ENCODE results near the gene FGD6. TPM values are rescaled to one million over a fixed set of nuclear protein-coding genes. Genes with fewer than 3 reads are reported as not detected.

Gene FGD6
- polyA plus RNA-seq, 4 donors, result 0.89 to 11.4 (median 1.3) TPM

DNA sequence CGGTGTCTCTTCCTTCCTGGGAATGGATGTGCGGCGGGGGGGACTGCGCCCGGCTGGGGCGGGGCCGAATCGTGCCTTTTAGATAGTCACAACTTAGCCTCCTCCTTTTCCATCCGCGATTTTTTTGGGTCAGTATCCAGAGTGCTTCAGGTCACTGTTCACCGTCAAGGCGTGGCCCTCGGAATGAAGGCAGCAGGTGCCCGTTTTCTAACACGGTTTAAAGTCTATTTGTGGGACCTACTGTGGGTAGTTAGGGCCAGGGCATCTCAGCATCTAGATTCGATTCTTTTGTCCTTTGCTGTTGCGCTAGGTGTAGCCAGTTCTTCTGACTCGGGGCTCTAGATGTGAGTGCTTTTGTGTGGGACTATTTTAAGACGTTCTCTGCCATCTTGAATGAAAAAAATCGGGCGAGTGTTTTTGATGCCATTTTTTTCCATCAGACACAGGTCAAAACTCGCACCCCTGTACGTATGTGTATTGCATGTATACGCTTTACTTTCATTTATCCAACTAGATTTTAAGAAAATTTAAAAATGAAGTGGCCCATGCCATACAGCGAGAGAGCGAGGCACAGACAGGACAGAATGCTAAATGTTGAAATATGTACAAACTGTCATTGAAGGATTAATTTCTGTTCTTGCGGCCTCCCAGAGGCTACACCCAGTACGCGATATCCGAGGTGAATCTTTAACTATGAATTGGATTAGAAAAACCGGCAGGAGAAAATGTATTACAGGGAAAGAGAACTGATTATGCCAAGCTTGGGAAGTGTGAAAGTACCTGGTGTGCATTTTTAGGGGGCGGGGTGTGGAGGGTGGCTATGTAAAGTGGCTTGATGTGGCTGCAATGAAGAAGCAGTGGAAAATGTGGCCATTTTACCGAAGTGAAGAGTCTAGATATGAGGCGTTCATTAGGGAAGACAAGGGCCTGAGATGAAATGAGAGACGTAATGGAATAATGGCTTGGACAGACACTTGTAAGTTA lies 1.2 kb upstream of the FGD6 start:
- no peaks in the 10 kb centered on the region for H3K9me3 ChIP-seq (ENCODE audit: control insufficient read depth in 2 of 2, insufficient read depth in 1 of 2, low read depth in 1 of 2, low read length in 1 of 2)
- H3K4me1 ChIP-seq (ENCODE audit: control insufficient read depth in 3 of 3, insufficient read depth in 2 of 3, low read depth in 1 of 3, low read length in 2 of 3), result peaks cover 0 to 9% (median 2%) of the 10 kb centered on the region in 3 donors
- H3K4me3 ChIP-seq (ENCODE audit: low read depth in 1 of 3, low read length in 3 of 3), result peak overlapping the region; percentile 71 to 95 (median 94)
- no peaks in the 10 kb centered on the region for H3K27me3 ChIP-seq (ENCODE audit: control insufficient read depth in 3 of 3, insufficient read depth in 3 of 3, low read length in 3 of 3)
- peak overlapping the region; percentile 64 to 97 (median 92) for H3K27ac ChIP-seq (ENCODE audit: low read depth in 1 of 3, low read length in 2 of 3)
- WGBS, 3 donors, result 1% methylated on average over 34 to 35 of the region's 35 CpGs
- FAIRE-seq (no peak), DNase-seq (peak; percentile 65 to 81)
- peaks cover 0 to 3% (median 0%) of the 10 kb centered on the region in 3 donors for H3K36me3 ChIP-seq (ENCODE audit: control insufficient read depth in 3 of 3, insufficient read depth in 2 of 3, low read depth in 1 of 3, low read length in 3 of 3)

DNA sequence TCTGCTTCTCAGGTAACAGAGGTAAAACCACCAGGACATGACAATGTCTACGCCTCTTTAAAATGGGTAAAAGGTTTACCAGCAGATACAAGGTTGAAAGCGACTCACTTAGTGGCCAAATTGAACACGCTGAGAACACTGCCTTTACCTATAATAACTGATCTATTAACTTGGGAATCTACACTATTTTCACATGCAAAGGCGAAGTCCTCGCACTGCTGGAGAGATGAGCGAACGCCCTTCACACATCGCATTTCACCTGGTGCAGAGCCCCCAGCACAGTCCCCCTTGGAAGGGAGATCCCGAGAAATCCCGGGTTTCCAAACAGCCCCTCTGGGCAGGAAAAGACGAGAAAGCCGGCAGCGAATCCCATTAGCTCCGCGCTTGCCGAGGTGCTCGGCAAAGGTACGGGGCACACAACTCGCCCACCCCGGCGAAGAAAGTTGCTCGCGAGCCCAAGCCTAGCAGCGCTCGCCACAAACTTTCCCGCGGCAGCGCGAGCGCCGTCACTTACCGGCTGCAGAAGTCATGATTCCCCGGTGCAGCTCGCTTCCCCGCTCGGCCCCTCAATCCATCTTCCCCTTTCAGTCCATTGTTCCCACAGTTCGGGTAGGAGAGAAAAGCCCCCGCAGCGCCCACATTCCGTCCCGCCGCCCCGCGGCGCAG lies 423 bp downstream of the FGD6 start:
- Histone ChIP-seq H3K4me1 (ENCODE audit: control insufficient read depth in 3 of 3, insufficient read depth in 2 of 3, low read depth in 1 of 3, low read length in 2 of 3) (peaks cover 0 to 9% (median 2%) of the 10 kb centered on the region in 3 donors), H3K36me3 (ENCODE audit: control insufficient read depth in 3 of 3, insufficient read depth in 2 of 3, low read depth in 1 of 3, low read length in 3 of 3) (peaks cover 0 to 3% (median 0%) of the 10 kb centered on the region in 3 donors), H3K9me3 (ENCODE audit: control insufficient read depth in 2 of 2, insufficient read depth in 1 of 2, low read depth in 1 of 2, low read length in 1 of 2) (no peaks in the 10 kb centered on the region), H3K27ac (ENCODE audit: low read depth in 1 of 3, low read length in 2 of 3) (peak overlapping the region; percentile 87 to 95 (median 88)), H3K27me3 (ENCODE audit: control insufficient read depth in 3 of 3, insufficient read depth in 3 of 3, low read length in 3 of 3) (no peaks in the 10 kb centered on the region), H3K4me3 (ENCODE audit: low read depth in 1 of 3, low read length in 3 of 3) (peak overlapping the region; percentile 88 to 95 (median 94))
- FAIRE-seq (no peak), DNase-seq (peak; percentile 33 to 78)
- 0 to 1% (median 0%) methylated on average over 41 to 45 of the region's 45 CpGs for WGBS, 3 donors

DNA sequence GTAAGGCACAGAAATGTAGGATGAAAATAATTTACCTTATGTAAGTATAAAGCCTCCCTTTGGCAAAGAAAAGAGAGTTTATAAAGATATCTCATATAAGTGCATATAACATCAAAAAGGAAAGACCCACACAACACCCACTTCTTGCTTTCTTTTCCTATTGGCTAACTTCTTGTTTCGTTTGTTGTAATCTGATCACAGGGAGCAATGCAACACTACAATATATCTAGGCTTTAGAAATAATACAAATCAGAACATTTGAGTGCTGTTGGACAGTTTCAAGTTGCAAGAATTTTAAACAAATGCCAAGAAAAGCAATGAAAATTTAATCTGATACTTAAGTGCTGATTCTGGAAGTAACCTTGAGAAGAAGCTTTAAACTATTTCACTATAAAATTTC lies 1.3 kb downstream of the FGD6 start:
- peaks cover 0 to 9% (median 2%) of the 10 kb centered on the region in 3 donors for H3K4me1 ChIP-seq (ENCODE audit: control insufficient read depth in 3 of 3, insufficient read depth in 2 of 3, low read depth in 1 of 3, low read length in 2 of 3)
- H3K27ac ChIP-seq (ENCODE audit: low read depth in 1 of 3, low read length in 2 of 3), result peak overlapping the region in 1 of 3 donors; percentile 95
- FAIRE-seq, result no peak

DNA sequence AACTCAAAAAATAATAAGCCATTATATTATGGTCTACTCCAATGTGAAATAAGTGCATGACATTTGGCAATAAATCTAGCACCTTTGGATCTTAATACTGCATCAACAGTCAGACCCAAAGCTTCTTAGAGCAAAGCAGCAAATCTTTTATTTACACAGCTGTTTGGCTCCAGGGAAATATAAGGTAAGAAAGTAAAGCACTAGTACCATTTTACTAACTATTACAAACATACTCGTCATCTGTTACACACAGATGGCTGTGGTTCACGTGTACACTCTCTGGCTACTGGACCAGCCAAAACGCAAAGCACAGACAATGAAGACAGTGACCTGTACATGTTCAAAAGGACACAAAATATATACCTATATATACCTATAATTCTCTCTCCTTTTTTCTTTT lies 2.8 kb downstream of the FGD6 start:
- FAIRE-seq, result no peak
- 63 to 77% (median 71%) methylated on average over 3 of the region's 3 CpGs for WGBS, 3 donors
- no peak overlapping the region for H3K4me3 ChIP-seq (ENCODE audit: low read depth in 1 of 3, low read length in 3 of 3)

More for the DNA sequence above, 1.3 kb downstream of the FGD6 start:
- DNase-seq, result peak in 1 of 2 donors; percentile 46
- no peaks in the 10 kb centered on the region for H3K9me3 ChIP-seq (ENCODE audit: control insufficient read depth in 2 of 2, insufficient read depth in 1 of 2, low read depth in 1 of 2, low read length in 1 of 2)
- 19 to 33% (median 20%) methylated on average over 1 of the region's 1 CpG for WGBS, 3 donors
- no peaks in the 10 kb centered on the region for H3K27me3 ChIP-seq (ENCODE audit: control insufficient read depth in 3 of 3, insufficient read depth in 3 of 3, low read length in 3 of 3)
- H3K4me3 ChIP-seq (ENCODE audit: low read depth in 1 of 3, low read length in 3 of 3), result peak overlapping the region in 1 of 3 donors; percentile 95
- H3K36me3 ChIP-seq (ENCODE audit: control insufficient read depth in 3 of 3, insufficient read depth in 2 of 3, low read depth in 1 of 3, low read length in 3 of 3), result no peaks in the 10 kb centered on the region

DNA sequence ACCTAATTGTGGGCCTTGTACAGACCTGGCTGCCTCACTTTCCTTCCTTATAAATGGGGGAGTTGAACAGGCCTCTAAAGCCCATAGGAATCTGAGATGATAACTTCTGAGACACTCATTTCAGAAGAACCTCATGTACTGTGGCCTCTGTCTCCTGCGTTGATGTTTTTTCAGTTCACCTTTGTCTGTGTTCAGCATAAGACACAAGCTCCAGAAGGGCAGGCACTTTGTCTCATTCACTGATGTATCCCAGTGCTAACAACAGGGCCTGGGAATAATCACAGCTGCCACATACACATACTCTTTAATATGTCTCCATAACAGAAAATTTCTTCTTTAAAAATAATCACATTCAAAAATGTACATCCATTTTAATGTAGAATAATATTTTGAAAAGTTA lies 3.3 kb downstream of the FGD6 start:
- Histone ChIP-seq H3K9me3 (ENCODE audit: control insufficient read depth in 2 of 2, insufficient read depth in 1 of 2, low read depth in 1 of 2, low read length in 1 of 2) (no peaks in the 10 kb centered on the region), H3K27ac (ENCODE audit: low read depth in 1 of 3, low read length in 2 of 3) (no peak overlapping the region), H3K4me3 (ENCODE audit: low read depth in 1 of 3, low read length in 3 of 3) (no peak overlapping the region), H3K4me1 (ENCODE audit: control insufficient read depth in 3 of 3, insufficient read depth in 2 of 3, low read depth in 1 of 3, low read length in 2 of 3) (peaks cover 0 to 4% (median 2%) of the 10 kb centered on the region in 3 donors), H3K27me3 (ENCODE audit: control insufficient read depth in 3 of 3, insufficient read depth in 3 of 3, low read length in 3 of 3) (no peaks in the 10 kb centered on the region), H3K36me3 (ENCODE audit: control insufficient read depth in 3 of 3, insufficient read depth in 2 of 3, low read depth in 1 of 3, low read length in 3 of 3) (no peaks in the 10 kb centered on the region)
- WGBS, 3 donors, result 75 to 96% (median 80%) methylated on average over 1 of the region's 1 CpG
- no peak for FAIRE-seq
- peak in 1 of 2 donors; percentile 13 for DNase-seq

More for the DNA sequence above, 2.8 kb downstream of the FGD6 start:
- no peaks in the 10 kb centered on the region for H3K27me3 ChIP-seq (ENCODE audit: control insufficient read depth in 3 of 3, insufficient read depth in 3 of 3, low read length in 3 of 3)
- H3K27ac ChIP-seq (ENCODE audit: low read depth in 1 of 3, low read length in 2 of 3), result no peak overlapping the region
- no peaks in the 10 kb centered on the region for H3K36me3 ChIP-seq (ENCODE audit: control insufficient read depth in 3 of 3, insufficient read depth in 2 of 3, low read depth in 1 of 3, low read length in 3 of 3)
- DNase-seq, result no peak
- H3K4me1 ChIP-seq (ENCODE audit: control insufficient read depth in 3 of 3, insufficient read depth in 2 of 3, low read depth in 1 of 3, low read length in 2 of 3), result peaks cover 0 to 4% (median 2%) of the 10 kb centered on the region in 3 donors
- H3K9me3 ChIP-seq (ENCODE audit: control insufficient read depth in 2 of 2, insufficient read depth in 1 of 2, low read depth in 1 of 2, low read length in 1 of 2), result no peaks in the 10 kb centered on the region

DNA sequence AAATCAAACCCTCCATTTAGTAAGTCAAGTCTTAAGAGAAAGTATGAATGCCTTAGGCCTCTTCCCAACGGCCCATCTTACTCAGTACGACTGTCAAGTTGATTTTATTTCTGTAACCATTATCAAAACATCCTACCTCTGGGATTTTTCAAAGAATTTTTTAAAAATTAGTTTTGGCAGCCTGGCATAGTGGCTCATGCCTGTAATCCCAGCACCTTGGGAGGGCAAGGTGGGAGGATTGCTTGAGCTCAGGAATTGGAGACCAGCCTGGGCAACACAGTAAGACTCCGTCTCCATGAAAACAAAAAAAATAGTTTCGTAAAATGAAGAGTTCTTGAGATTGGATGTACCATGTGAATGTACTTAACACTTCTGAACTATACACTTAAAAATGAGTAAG lies 4.1 kb downstream of the FGD6 start:
- Histone ChIP-seq H3K27me3 (ENCODE audit: control insufficient read depth in 3 of 3, insufficient read depth in 3 of 3, low read length in 3 of 3) (no peaks in the 10 kb centered on the region), H3K4me1 (ENCODE audit: control insufficient read depth in 3 of 3, insufficient read depth in 2 of 3, low read depth in 1 of 3, low read length in 2 of 3) (peaks cover 0 to 4% (median 0%) of the 10 kb centered on the region in 3 donors), H3K36me3 (ENCODE audit: control insufficient read depth in 3 of 3, insufficient read depth in 2 of 3, low read depth in 1 of 3, low read length in 3 of 3) (no peaks in the 10 kb centered on the region), H3K4me3 (ENCODE audit: low read depth in 1 of 3, low read length in 3 of 3) (no peak overlapping the region), H3K9me3 (ENCODE audit: control insufficient read depth in 2 of 2, insufficient read depth in 1 of 2, low read depth in 1 of 2, low read length in 1 of 2) (no peaks in the 10 kb centered on the region), H3K27ac (ENCODE audit: low read depth in 1 of 3, low read length in 2 of 3) (no peak overlapping the region)
- DNase-seq (no peak), FAIRE-seq (no peak)
- 93 to 94% (median 94%) methylated on average over 4 of the region's 4 CpGs for WGBS, 3 donors

DNA sequence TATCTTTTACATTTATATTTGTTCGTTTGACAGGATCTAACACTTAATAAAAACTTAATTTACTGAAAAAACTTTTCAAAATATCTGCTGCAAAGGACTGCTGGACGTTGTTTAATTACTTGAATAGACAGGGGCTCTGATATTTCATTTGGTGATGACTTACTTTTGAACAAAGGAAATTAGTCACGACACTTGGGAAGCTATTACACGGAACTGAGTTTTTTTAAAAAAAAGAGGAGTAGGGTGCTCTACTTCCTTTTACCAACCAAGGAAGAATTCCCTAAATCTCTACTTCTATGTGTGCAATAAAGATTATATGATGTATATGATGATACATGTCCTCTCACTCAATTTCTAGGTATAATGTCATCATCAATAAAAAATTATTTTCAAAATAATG lies 4.7 kb downstream of the FGD6 start:
- H3K36me3 ChIP-seq (ENCODE audit: control insufficient read depth in 3 of 3, insufficient read depth in 2 of 3, low read depth in 1 of 3, low read length in 3 of 3), result peaks cover 0 to 4% (median 0%) of the 10 kb centered on the region in 3 donors
- peaks cover 0 to 4% (median 0%) of the 10 kb centered on the region in 3 donors for H3K4me1 ChIP-seq (ENCODE audit: control insufficient read depth in 3 of 3, insufficient read depth in 2 of 3, low read depth in 1 of 3, low read length in 2 of 3)
- no peak for FAIRE-seq
- H3K27ac ChIP-seq (ENCODE audit: low read depth in 1 of 3, low read length in 2 of 3), result no peak overlapping the region
- no peak overlapping the region for H3K4me3 ChIP-seq (ENCODE audit: low read depth in 1 of 3, low read length in 3 of 3)
- H3K27me3 ChIP-seq (ENCODE audit: control insufficient read depth in 3 of 3, insufficient read depth in 3 of 3, low read length in 3 of 3), result no peaks in the 10 kb centered on the region
- WGBS, 3 donors, result 79 to 82% (median 79%) methylated on average over 4 of the region's 4 CpGs
- DNase-seq, result no peak
- H3K9me3 ChIP-seq (ENCODE audit: control insufficient read depth in 2 of 2, insufficient read depth in 1 of 2, low read depth in 1 of 2, low read length in 1 of 2), result no peaks in the 10 kb centered on the region

DNA sequence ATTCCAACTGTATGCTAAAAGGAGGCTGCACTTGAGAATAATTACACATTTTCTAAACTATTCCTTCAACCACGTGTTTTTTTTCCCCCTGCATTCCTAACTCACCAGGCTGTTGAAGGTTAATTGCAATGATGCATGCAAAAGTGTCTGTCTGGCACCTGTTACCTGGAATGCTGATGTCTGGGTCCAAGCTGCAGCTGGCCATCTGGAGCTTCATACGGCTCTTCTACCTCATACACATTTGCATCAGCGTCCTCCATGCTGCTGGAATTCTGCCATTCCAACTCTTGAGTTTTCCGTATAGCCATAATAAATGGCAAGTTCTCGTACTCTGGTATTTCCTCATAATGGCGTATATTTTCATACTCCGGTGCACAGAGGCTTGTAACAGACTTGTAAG lies 8.6 kb downstream of the FGD6 start:
- DNase-seq, result no peak
- Histone ChIP-seq H3K9me3 (ENCODE audit: control insufficient read depth in 2 of 2, insufficient read depth in 1 of 2, low read depth in 1 of 2, low read length in 1 of 2) (no peaks in the 10 kb centered on the region), H3K4me3 (ENCODE audit: low read depth in 1 of 3, low read length in 3 of 3) (no peak overlapping the region), H3K36me3 (ENCODE audit: control insufficient read depth in 3 of 3, insufficient read depth in 2 of 3, low read depth in 1 of 3, low read length in 3 of 3) (peaks cover 0 to 6% (median 0%) of the 10 kb centered on the region in 3 donors), H3K4me1 (ENCODE audit: control insufficient read depth in 3 of 3, insufficient read depth in 2 of 3, low read depth in 1 of 3, low read length in 2 of 3) (peaks cover 0 to 21% (median 6%) of the 10 kb centered on the region in 3 donors), H3K27me3 (ENCODE audit: control insufficient read depth in 3 of 3, insufficient read depth in 3 of 3, low read length in 3 of 3) (no peaks in the 10 kb centered on the region), H3K27ac (ENCODE audit: low read depth in 1 of 3, low read length in 2 of 3) (no peak overlapping the region)
- FAIRE-seq, result no peak
- 83 to 90% (median 87%) methylated on average over 7 of the region's 7 CpGs for WGBS, 3 donors

Measured in small intestine (tissue), 7 donors.